GM21526 (cell line): ENCODE data around the gene GPATCH8.
"Not testable (repeated sequence)": the region's sequence is repeated elsewhere in the genome, so short reads cannot be mapped to it uniquely, and the experiment has no call there.

Source experiments
- ATAC-seq: cut with Tn5 transposase; IDR thresholded peaks from one replicate; pipeline ENCODE4 v1.9.1; 2021; ENCODE audit warnings: moderate library complexity; ENCODE audit not compliant: unreplicated experiment, low FRiP score

Gene GPATCH8

DNA sequence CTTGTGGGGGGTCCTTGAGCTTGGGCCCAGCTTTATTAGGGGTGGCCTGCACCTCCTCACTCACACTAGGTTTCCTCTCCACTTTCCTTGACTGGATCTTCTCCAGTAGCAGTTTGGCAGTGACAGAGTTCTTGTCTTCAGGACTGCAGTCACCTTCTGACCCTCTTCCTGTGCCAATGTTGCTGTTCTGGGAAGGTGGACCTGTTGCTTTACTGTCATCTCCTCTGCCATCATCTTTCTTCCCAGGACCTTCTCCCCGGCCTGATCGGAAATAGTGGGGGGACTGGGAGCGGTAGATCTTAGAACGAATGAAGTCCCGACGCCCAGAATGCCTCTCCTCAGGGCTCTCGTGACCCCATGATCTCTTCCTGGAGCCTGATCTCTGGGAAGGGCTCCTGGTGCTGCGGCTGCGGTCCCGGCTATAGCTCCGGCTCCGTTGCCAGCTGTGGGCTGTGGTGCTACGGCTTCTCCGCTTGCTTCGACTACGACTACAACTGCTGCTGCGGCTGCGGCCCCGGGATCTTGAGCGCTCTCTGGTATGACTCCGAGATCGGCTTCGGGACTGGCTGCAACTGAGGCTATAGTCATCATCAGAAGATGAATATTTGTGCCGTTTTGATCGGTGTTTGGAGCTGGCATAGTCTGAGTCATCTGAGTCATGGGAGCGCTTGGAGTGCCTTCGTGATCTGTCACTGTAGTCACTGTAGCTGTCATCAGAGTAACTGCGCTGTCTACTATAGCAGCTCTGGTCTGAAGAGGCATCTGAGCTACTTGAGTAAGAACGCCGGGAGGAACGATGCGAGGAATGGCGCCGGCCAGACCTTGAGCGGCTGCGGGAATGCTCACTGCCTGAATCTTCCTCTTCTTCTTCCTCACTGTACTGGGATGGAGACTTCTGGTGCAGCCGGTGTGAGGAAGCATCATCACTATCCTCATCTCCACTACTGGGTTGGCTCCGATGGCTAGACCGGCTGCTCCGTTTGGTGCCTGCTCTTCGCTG is 104.2 kb downstream of the GPATCH8 start:
- no peak for ATAC-seq

GRCh38 chr17:44397479-44398440 is 105.4 kb downstream of the GPATCH8 start:
- ATAC-seq, result no peak

DNA sequence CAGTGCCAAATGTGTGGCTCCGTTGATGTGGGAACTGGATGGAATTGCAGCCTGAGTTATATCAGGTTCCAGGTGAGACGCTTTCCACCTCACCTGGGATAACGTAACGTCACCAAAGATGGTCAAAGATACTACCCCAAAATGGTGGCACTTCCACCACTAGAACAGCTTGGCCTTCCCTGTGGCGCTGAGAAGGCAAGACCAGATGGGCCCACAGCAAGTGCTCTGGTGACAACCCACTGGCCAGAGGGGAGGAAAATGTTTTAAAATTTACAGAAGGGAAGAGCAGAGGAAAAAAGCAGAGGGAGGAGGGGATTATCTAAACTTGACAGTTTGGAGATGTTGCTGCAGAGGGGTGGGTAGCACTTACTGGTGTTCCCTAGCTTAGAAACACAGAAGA is 106.3 kb downstream of the GPATCH8 start:
- no peak for ATAC-seq

DNA sequence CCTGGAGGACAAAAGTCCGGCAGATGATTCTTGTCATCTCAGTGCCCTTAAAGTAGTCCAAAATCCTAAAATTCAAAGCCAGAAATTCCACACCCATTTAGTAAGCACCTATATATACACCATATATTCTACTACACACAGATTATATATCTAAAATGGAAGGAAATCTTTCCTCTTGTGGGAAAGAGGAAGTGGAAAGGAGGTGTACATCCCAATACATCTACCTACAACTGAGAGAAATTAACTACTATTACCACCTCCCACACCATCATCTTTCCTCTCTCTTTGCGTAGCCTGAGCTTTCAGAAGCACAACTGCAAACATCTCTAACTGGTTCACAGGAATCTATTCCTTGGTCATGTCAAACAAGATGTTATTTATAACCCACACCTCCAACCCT is 108.4 kb downstream of the GPATCH8 start:
- ATAC-seq, result no peak

GRCh38 chr17:44394112-44394511 is 109.1 kb downstream of the GPATCH8 start:
- not testable (repeated sequence) for ATAC-seq

DNA sequence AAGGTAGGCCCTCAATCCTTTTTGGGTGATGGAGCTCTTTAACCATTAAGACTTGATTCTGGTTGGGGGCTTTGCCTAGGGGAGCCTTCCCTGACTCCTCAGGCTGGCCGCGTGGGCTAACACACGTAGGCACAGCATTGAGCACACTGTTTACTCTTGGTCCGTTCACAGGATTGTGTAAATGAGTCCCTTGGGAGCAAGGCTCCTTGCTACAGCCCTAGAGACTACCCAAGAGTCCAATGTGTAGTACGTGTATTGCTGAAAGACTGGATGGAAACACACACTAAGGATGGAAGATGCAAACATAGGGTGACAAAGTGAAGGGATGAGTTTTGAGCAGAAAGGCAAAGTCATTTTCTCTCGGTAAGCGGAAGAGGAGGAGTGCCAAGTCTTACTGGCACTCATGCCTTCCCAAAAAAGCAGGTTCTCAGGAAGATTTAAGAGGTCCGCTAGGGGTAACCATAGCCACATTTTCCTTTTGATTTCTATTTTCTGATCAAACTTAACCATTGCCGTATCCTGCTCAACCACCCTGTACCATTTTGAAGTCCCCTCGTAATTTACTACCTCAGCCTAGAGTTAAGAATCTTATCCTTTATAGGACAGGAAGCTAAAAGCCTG is 112.8 kb downstream of the GPATCH8 start:
- ATAC-seq, result no peak

GRCh38 chr17:44389723-44390202 is 113.4 kb downstream of the GPATCH8 start:
- no peak for ATAC-seq

DNA sequence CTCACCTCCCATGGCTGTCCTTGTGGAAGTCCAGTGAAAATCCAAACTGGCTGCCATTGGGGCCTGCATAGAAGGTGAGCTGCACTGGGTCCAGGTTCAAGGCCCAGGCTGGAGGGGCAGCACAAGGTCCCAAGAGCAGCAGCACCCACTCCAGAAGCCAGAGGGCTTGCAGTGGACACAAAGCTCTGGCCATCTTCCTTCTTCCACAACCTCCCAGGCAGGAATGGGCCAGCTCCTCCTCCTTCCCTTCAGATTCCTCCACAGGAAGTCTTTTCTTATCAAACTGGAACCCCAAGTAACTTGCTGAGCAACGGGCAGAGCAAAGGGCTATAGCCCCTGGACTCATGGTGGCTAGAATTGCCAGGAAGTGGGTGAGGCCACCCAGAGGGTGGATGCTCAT is 113.9 kb downstream of the GPATCH8 start, which contains the start of gene ITGA2B:
TSS of gene ITGA2B (minus strand) at position 369 of the 400 bp plus-strand sequence. CDS start at position 193, 176 bp downstream.
- ATAC-seq, result no peak

GRCh38 chr17:44387804-44388203 is 115.4 kb downstream of the GPATCH8 start:
- no peak for ATAC-seq

- ATAC-seq, result no peak
Observed at GRCh38 chr17:44386182-44386525, 117.1 kb downstream of the GPATCH8 start.

GRCh38 chr17:44385287-44386181 is 117.7 kb downstream of the GPATCH8 start:
- ATAC-seq, result no peak

DNA sequence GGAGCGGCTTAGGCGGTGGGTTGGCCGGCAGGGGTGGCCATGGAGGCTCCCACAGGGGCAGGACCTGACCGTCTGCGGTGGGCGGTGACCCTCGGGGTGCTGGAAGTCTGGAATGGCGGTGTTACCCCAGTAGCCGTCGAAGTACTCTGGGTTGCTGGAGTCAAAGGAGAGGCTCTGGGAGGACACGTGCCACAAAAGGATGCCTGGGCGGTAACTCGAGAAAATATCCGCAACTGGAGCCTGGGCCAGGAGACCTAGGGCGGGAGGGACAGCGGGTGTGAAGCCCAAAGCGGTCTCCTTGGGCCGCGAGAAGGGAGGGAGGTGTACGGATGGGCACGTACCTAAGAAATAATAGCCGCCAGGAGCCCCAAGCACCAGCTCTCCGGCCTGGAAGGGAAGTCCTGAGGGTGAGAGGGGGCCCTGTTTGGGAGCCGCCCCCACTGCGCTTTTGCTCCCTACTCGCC is 118.4 kb downstream of the GPATCH8 start:
- ATAC-seq, result no peak

GRCh38 chr17:44384281-44384822 is 118.9 kb downstream of the GPATCH8 start:
- ATAC-seq, result no peak

DNA sequence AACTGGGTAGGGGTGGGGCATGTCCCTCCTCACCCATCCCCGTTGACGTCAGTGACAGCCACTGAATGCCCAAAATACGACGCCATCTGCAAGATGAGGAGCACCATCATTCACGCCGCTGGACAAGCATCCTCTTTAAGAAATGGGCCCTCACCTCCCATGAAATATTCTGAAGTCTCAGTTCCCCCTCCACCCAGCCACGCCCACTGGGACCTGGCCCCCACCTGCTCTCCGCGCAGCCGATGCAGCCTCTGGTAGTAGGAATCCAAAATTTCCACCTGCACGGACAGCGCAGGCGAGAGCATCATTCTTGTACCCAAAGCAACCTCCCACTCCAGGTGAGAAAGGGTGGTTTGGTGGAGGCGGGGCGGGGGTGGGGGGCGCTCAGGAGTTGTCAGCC is 119.3 kb downstream of the GPATCH8 start:
- ATAC-seq, result no peak

GRCh38 chr17:44383363-44383762 is 119.8 kb downstream of the GPATCH8 start:
- ATAC-seq, result no peak

- no peak for ATAC-seq
Observed at GRCh38 chr17:44382917-44383316, 120.3 kb downstream of the GPATCH8 start.

DNA sequence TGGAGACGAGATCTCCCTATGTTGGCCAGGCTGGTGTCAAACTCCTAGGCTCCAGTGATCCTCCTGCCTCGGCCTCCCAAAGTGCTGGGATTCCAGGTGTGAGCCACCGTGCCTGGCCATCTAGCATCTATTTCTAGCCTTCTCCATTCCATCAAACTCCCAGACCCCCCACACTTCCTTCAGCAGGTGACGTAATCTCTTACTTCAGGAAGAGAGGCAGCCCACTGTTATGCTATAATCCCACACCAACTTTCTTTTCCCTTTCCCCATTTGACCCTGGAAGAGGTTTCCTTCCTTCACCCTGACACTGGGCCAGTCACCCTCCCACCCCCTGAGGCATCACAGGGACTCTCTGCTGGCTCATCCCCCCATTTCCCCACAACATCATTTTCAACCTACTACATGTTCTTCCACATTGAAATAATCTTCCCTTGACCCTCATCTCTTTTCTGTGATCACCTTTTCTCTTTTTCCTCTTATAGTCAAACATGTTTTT is 121.3 kb downstream of the GPATCH8 start:
- no peak for ATAC-seq

DNA sequence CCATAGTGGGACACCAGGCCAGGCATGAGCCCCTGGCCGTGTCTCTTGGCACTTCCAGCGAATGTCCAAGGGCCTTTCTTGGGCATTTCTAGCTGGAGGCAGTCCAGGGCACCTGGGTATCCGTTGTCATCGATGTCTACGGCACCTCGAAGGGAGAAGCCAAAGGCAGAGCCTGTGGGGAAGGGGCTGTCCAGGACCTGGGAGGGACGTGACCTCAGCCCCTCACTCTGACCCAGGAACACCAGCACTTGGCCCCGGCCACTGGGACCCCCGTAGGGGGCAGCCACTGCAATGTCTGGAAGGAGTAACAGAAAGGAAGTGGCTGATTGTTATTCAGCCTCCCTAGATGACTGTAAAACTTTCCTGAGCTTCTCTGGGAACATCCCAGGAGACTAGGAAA is 122.4 kb downstream of the GPATCH8 start:
- ATAC-seq, result no peak

DNA sequence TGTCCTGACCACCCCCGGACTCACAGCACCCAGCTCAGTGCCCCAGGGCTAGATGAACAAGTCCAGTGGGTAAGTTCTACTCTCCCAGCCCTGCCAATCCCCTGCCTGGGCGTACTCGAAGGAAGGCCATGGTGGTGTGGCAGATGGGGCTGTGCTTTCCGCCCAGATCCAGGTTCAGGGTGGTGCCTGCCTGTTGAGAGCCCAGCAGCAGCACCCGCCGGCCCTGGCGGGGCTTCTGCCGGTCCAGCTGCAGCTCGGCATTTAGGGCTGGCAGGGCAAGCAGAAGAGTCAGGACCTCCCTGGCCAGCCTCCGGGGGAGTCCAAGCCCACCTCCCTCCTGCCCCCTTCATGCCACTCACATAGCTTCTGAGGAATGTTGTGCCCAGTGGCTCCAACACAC is 123.3 kb downstream of the GPATCH8 start:
- ATAC-seq, result no peak
